ENCODE measurements around the gene RAB12.

GRCh38 chr18:8619041-8619440 lies 9.8 kb downstream of the RAB12 start:
- no peak for TF ChIP-seq CTCF (IDR thresholded peaks at IDR 0.05)
- no peak for TF ChIP-seq POLR2A (IDR thresholded peaks at IDR 0.05)
- no peak for TF ChIP-seq POLR2AphosphoS5 (IDR thresholded peaks at IDR 0.05)

All from breast epithelium (tissue), 3 donors.